H1 (cell line): ENCODE measurements around the gene E2F1.

ENCODE experiments used
- ATF2 ChIP-seq: IDR thresholded peaks from 2 replicates; pipeline ENCODE4 v1.6.1; 2012; ENCODE audit warnings: low read length, inconsistent platforms
- KDM1A ChIP-seq: fragments of 200-600, 300-600 bp; sonication (generic); IDR thresholded peaks from 2 replicates; pipeline ENCODE4 v1.7.1; 2016; ENCODE audit warnings: mild to moderate bottlenecking, low read length, borderline replicate concordance
- SP4 ChIP-seq: IDR thresholded peaks from 2 replicates; pipeline ENCODE4 v1.6.1; 2012; ENCODE audit warnings: low read length, inconsistent platforms
- TAF1 ChIP-seq: IDR thresholded peaks from 2 replicates; pipeline ENCODE4 v1.6.1; 2011; ENCODE audit warnings: mild to moderate bottlenecking, low read depth, low read length
- TF ChIP-seq, protein P1 (sequence below), 3 experiments: IDR thresholded peaks; 1 replicate in 2 of 3; 2 replicates in 1 of 3; pipeline versions ENCODE4 v1.5.1 to v1.6.1; 2011; ENCODE audit warnings: low read length in 3 of 3, mild to moderate bottlenecking in 3 of 3, inconsistent platforms in 2 of 3, low read depth in 1 of 3, moderate library complexity in 1 of 3; ENCODE audit not compliant: insufficient read depth in 1 of 3; ENCODE audit errors: control extremely low read depth in 1 of 3

DNA sequence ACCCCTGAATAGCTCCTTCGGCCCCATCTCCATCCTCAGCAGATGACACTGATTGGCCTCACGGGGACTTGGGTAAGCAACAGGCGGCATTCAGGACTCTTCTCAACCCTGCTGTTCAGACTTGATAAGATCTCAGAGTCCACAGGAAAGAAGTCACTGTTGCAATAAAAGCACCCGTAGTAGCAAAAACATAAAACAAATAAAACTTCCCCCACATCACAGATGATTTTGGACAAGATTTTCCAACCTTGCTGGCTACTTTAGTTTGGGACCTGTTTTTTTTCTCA, 41.2 kb downstream of the E2F1 start:
- TF ChIP-seq, protein P1, sequence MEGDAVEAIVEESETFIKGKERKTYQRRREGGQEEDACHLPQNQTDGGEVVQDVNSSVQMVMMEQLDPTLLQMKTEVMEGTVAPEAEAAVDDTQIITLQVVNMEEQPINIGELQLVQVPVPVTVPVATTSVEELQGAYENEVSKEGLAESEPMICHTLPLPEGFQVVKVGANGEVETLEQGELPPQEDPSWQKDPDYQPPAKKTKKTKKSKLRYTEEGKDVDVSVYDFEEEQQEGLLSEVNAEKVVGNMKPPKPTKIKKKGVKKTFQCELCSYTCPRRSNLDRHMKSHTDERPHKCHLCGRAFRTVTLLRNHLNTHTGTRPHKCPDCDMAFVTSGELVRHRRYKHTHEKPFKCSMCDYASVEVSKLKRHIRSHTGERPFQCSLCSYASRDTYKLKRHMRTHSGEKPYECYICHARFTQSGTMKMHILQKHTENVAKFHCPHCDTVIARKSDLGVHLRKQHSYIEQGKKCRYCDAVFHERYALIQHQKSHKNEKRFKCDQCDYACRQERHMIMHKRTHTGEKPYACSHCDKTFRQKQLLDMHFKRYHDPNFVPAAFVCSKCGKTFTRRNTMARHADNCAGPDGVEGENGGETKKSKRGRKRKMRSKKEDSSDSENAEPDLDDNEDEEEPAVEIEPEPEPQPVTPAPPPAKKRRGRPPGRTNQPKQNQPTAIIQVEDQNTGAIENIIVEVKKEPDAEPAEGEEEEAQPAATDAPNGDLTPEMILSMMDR (IDR thresholded peaks at IDR 0.05; ENCODE audit: control extremely low read depth in 1 of 3, insufficient read depth in 1 of 3, low read depth in 1 of 3, low read length in 3 of 3): no peak
- TF ChIP-seq SP4: no peak
- no peak for TF ChIP-seq KDM1A
- TF ChIP-seq ATF2: no peak
- no peak for TF ChIP-seq TAF1
